ENCODE measurements around the gene PTPN9.
"Not testable (repeated sequence)": the region's sequence is repeated elsewhere in the genome, so short reads cannot be mapped to it uniquely, and the experiment has no call there.

Gene PTPN9

GRCh38 chr15:75532413-75533250, 46.5 kb downstream of the PTPN9 start:
- in situ Hi-C loops (cut with MboI; ENCODE audit: low sequenced_read_pairs), result no loop called here

GRCh38 chr15:75531041-75531450, 48.1 kb downstream of the PTPN9 start:
- in situ Hi-C loops (cut with MboI; ENCODE audit: low sequenced_read_pairs), result no loop called here

GRCh38 chr15:75530169-75530568, 48.9 kb downstream of the PTPN9 start:
- in situ Hi-C loops (cut with MboI; ENCODE audit: low sequenced_read_pairs), result no loop called here

GRCh38 chr15:75525756-75526155, 53.4 kb downstream of the PTPN9 start:
- in situ Hi-C loops (cut with MboI; ENCODE audit: low sequenced_read_pairs), result not testable (repeated sequence)

- in situ Hi-C loops (cut with MboI; ENCODE audit: low sequenced_read_pairs), result no loop called here
Measured at GRCh38 chr15:75523011-75523410, 56.1 kb downstream of the PTPN9 start.

GRCh38 chr15:75517233-75517632, 61.9 kb downstream of the PTPN9 start:
- in situ Hi-C loops (cut with MboI; ENCODE audit: low sequenced_read_pairs), result no loop called here

- in situ Hi-C loops (cut with MboI; ENCODE audit: low sequenced_read_pairs), result no loop called here
Measured at GRCh38 chr15:75508840-75509532, 70.1 kb downstream of the PTPN9 start.

GRCh38 chr15:75502360-75502759, 76.8 kb downstream of the PTPN9 start:
- in situ Hi-C loops (cut with MboI; ENCODE audit: low sequenced_read_pairs), result no loop called here

- in situ Hi-C loops (cut with MboI; ENCODE audit: low sequenced_read_pairs), result no loop called here
Measured at GRCh38 chr15:75493732-75494131, 85.4 kb downstream of the PTPN9 start.

- in situ Hi-C loops (cut with MboI; ENCODE audit: low sequenced_read_pairs), result no loop called here
Measured at GRCh38 chr15:75483961-75484360, 95.2 kb downstream of the PTPN9 start.

- in situ Hi-C loops (cut with MboI; ENCODE audit: low sequenced_read_pairs), result not testable (repeated sequence)
Measured at GRCh38 chr15:75483556-75483955, 95.6 kb downstream of the PTPN9 start.

- in situ Hi-C loops (cut with MboI; ENCODE audit: low sequenced_read_pairs), result no loop called here
Measured at GRCh38 chr15:75483106-75483505, 96.0 kb downstream of the PTPN9 start.

GRCh38 chr15:75480463-75480862, 98.7 kb downstream of the PTPN9 start:
- in situ Hi-C loops (cut with MboI; ENCODE audit: low sequenced_read_pairs), result not testable (repeated sequence)

GRCh38 chr15:75479670-75480069, 99.4 kb downstream of the PTPN9 start:
- in situ Hi-C loops (cut with MboI; ENCODE audit: low sequenced_read_pairs), result no loop called here

GRCh38 chr15:75477094-75477493, 102.0 kb downstream of the PTPN9 start:
- in situ Hi-C loops (cut with MboI; ENCODE audit: low sequenced_read_pairs), result not testable (repeated sequence)

- in situ Hi-C loops (cut with MboI; ENCODE audit: low sequenced_read_pairs), result no loop called here
Measured at GRCh38 chr15:75468913-75469598, 110.1 kb downstream of the PTPN9 start.

- in situ Hi-C loops (cut with MboI; ENCODE audit: low sequenced_read_pairs), result no loop called here
Measured at GRCh38 chr15:75460646-75461045, 118.5 kb downstream of the PTPN9 start.

GRCh38 chr15:75459581-75459980, 119.5 kb downstream of the PTPN9 start:
- in situ Hi-C loops (cut with MboI; ENCODE audit: low sequenced_read_pairs), result no loop called here

- in situ Hi-C loops (cut with MboI; ENCODE audit: low sequenced_read_pairs), result no loop called here
Measured at GRCh38 chr15:75456710-75457109, 122.4 kb downstream of the PTPN9 start.

- in situ Hi-C loops (cut with MboI; ENCODE audit: low sequenced_read_pairs), result no loop called here
Measured at GRCh38 chr15:75455982-75456531, 123.1 kb downstream of the PTPN9 start.

GRCh38 chr15:75455424-75455981, 123.6 kb downstream of the PTPN9 start:
- in situ Hi-C loops (cut with MboI; ENCODE audit: low sequenced_read_pairs), result no loop called here

All from HL-60/S4 treated with retinoic acid at 250 ng/mL for 4 days and 3 days (cell line).